Measurements from ENCODE around the gene PWP1. TPM values are rescaled to one million over a fixed set of nuclear protein-coding genes. Genes with fewer than 3 reads are reported as not detected.

PWP1 gene
- total RNA-seq, 4 donors from 2014 or later = 76.1 to 187 (median 113) TPM

- ATAC-seq (ENCODE audit: low FRiP score) = no peak
- TF ChIP-seq CTCF (IDR thresholded peaks at IDR 0.05) = no peak
- no peak for DNase-seq (ENCODE audit: low spot score)
These were observed 50.2 kb downstream of the PWP1 start for GRCh38 chr12:107735763-107736162.

GRCh38 chr12:107736914-107737313, 51.3 kb downstream of the PWP1 start:
- no peak for TF ChIP-seq CTCF (IDR thresholded peaks at IDR 0.05)
- ATAC-seq (ENCODE audit: low FRiP score) (no peak), DNase-seq (ENCODE audit: low spot score) (no peak)

- no peak for DNase-seq (ENCODE audit: low spot score)
- TF ChIP-seq CTCF (IDR thresholded peaks at IDR 0.05) = no peak
- no peak for ATAC-seq (ENCODE audit: low FRiP score)
These were observed 62.9 kb downstream of the PWP1 start for GRCh38 chr12:107748472-107748871.

GRCh38 chr12:107749083-107749482, 63.5 kb downstream of the PWP1 start:
- DNase-seq (ENCODE audit: low spot score) (no peak), ATAC-seq (ENCODE audit: low FRiP score) (no peak)
- TF ChIP-seq CTCF (IDR thresholded peaks at IDR 0.05) = no peak

- no peak for DNase-seq (ENCODE audit: low spot score)
- no peak for TF ChIP-seq CTCF (IDR thresholded peaks at IDR 0.05)
- ATAC-seq (ENCODE audit: low FRiP score) = no peak
These were observed 73.8 kb downstream of the PWP1 start for GRCh38 chr12:107759410-107759809.

- DNase-seq (ENCODE audit: low spot score) (peak; percentile 25), ATAC-seq (ENCODE audit: low FRiP score) (peak; percentile 7)
- TF ChIP-seq CTCF (IDR thresholded peaks at IDR 0.05) = no peak
These were observed 74.7 kb downstream of the PWP1 start for GRCh38 chr12:107760207-107760808.

- DNase-seq (ENCODE audit: low spot score) (peak; percentile 71), ATAC-seq (ENCODE audit: low FRiP score) (peak; percentile 97)
- no peak for TF ChIP-seq CTCF (IDR thresholded peaks at IDR 0.05)
These were observed 75.4 kb downstream of the PWP1 start, which contains the start of gene PRDM4 for GRCh38 chr12:107760809-107761501. Gene PRDM4, minus strand, starts transcription at chr12:107761137. Its CDS starts 622 bp downstream, at chr12:107760515.
